Measurements from ENCODE around the gene RNF150. TPM values are rescaled to one million over a fixed set of nuclear protein-coding genes. Genes with fewer than 3 reads are reported as not detected.

Gene RNF150
- total and polyA plus RNA-seq, 12 donors, result 10.8 to 131 (median 93.3) TPM

GRCh38 chr4:141159027-141159426, 25.8 kb upstream of the RNF150 start:
- intact Hi-C loops (cut with DNase I), result loop anchor here in 3 of 10 donors (5.0 to 10.0 kb wide), 2 partner anchors 1686 to 1688 kb away; partner anchors contain the start of gene INPP4B (in 3 of the 3)
- Histone ChIP-seq H3K4me1 (peaks cover 0 to 13% (median 5%) of the 10 kb centered on the region in 9 donors), H3K9me3 (peaks cover 0 to 6% (median 0%) of the 10 kb centered on the region in 11 donors), H3K27me3 (peaks cover 0 to 4% (median 0%) of the 10 kb centered on the region in 7 donors), H3K27ac (no peak overlapping the region), H3K4me3 (no peak overlapping the region), H3K36me3 (no peaks in the 10 kb centered on the region)
- ATAC-seq (no peak), DNase-seq (no peak)
- no peak for TF ChIP-seq CTCF (IDR thresholded peaks at IDR 0.05)
- 46 to 65% methylated on average over 1 of the region's 1 CpG for WGBS, 2 donors

- no peaks in the 10 kb centered on the region for H3K36me3 ChIP-seq
- peaks cover 0 to 13% (median 5%) of the 10 kb centered on the region in 9 donors for H3K4me1 ChIP-seq
- peaks cover 0 to 3% (median 0%) of the 10 kb centered on the region in 7 donors for H3K27me3 ChIP-seq
- peak in 1 of 8 donors; percentile 49 for ATAC-seq
- TF ChIP-seq CTCF (IDR thresholded peaks at IDR 0.05), result peak in 8 of 9 donors; percentile 44 to 69 (median 56)
- no peak for DNase-seq
- H3K27ac ChIP-seq, result no peak overlapping the region
- no peak overlapping the region for H3K4me3 ChIP-seq
- H3K9me3 ChIP-seq, result peaks cover 0 to 6% (median 0%) of the 10 kb centered on the region in 11 donors
- intact Hi-C loops (cut with DNase I), result loop anchor here in 3 of 10 donors (5.0 to 10.0 kb wide), 2 partner anchors 1687 to 1689 kb away; partner anchors contain the start of gene INPP4B (in 3 of the 3)
Measured at GRCh38 chr4:141158219-141158618, 24.9 kb upstream of the RNF150 start.

GRCh38 chr4:141155586-141155985, 22.3 kb upstream of the RNF150 start:
- intact Hi-C loops (cut with DNase I), result loop anchor here in 3 of 10 donors (5.0 to 10.0 kb wide), 2 partner anchors 1689 to 1692 kb away; partner anchors contain the start of gene INPP4B (in 3 of the 3)
- Histone ChIP-seq H3K27me3 (no peaks in the 10 kb centered on the region), H3K27ac (no peak overlapping the region), H3K4me3 (no peak overlapping the region), H3K9me3 (no peaks in the 10 kb centered on the region), H3K36me3 (no peaks in the 10 kb centered on the region), H3K4me1 (peaks cover 0 to 13% (median 5%) of the 10 kb centered on the region in 9 donors)
- DNase-seq (no peak), ATAC-seq (no peak)
- no peak for TF ChIP-seq CTCF (IDR thresholded peaks at IDR 0.05)
- WGBS, 2 donors, result 90 to 91% methylated on average over 4 of the region's 4 CpGs

GRCh38 chr4:141154725-141155124, 21.5 kb upstream of the RNF150 start:
- ATAC-seq (no peak), DNase-seq (no peak)
- TF ChIP-seq CTCF (IDR thresholded peaks at IDR 0.05), result no peak
- Histone ChIP-seq H3K27ac (peak overlapping the region in 6 of 10 donors; percentile 5 to 70 (median 59)), H3K9me3 (no peaks in the 10 kb centered on the region), H3K4me1 (peaks cover 0 to 13% (median 5%) of the 10 kb centered on the region in 9 donors), H3K27me3 (no peaks in the 10 kb centered on the region), H3K36me3 (no peaks in the 10 kb centered on the region), H3K4me3 (no peak overlapping the region)
- intact Hi-C loops (cut with DNase I), result loop anchor here in 3 of 10 donors (5.0 to 10.0 kb wide), 3 partner anchors 63 to 1693 kb away; partner anchors contain the start of gene INPP4B (in 3 of the 3)
- WGBS, 2 donors, result 82 to 86% methylated on average over 3 of the region's 3 CpGs

Data from heart right ventricle (tissue), 16 donors.